Heart left ventricle (tissue), 13 donors: ENCODE data around the gene IRS4.

Source experiments
- CTCF ChIP-seq, 12 donors: fragments of 200-600 bp; sonication (generic) in 4 of 12; IDR thresholded peaks; one replicate each; pipeline versions ENCODE4 v1.5.0 to v1.8.0; 2018 to 2022; ENCODE audit warnings: antibody characterized with exemption in 12 of 12, mild to moderate bottlenecking in 5 of 12
- POLR2A ChIP-seq, 2 donors: fragments of 450-650 bp; IDR thresholded peaks; one replicate each; pipeline ENCODE4 v1.6.1; 2017; ENCODE audit warnings: antibody characterized with exemption in 2 of 2, mild to moderate bottlenecking in 2 of 2, moderate library complexity in 2 of 2
- donor health status: ischemic (EF 13 %, LVEDD 7.1; RV severe dilation, severe dysfunction).
- donor health status: DM: no; HTN: yes; CAD: no.
- donor health status: DM: no; HTN: no; CAD: no.
- donor health status: ischemic (EF 25% LVEDD 6.9; RV normal size, moderate dysfunction).
- donor health status: ischemic (EF 25% LVEDD 5.7; RV mildly dilated, moderate dysfunction).
- donor health status: ischemic (EF 35%, LVEDD 5.7; RV mildly dilated, moderate dysfunction).
- donor health status: nonischemic (EF 11% LVEDD 7.7; RV severe dilation, severe dysfunction).
- donor health status: DM: yes; HTN: yes; CAD: no.
- donor health status: PGD.
- donor health status: ischemic (EF 29% LVEDD 5.4; RV normal size, mild dysfunction).
- donor health status: nonischemic (EF 23%, LVEDD 6.1; RV moderate dilation, normal function).

DNA sequence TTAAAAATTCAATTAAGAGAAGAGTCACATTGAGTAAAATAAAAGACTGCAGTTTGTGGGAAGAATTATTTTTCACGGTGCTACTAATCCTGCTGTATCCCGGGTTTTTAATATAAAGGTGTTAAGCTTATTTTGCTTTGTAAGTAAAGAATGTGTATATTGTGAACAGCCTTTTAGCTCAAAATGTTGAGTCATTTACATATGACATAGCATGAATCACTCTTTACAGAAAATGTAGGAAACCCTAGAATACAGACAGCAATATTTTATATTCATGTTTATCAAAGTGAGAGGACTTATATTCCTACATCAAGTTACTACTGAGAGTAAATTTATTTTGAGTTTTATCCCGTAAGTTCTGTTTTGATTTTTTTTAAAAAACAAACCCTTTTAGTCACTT, 39.7 kb downstream of the IRS4 start:
- no peak for TF ChIP-seq CTCF (IDR thresholded peaks at IDR 0.05)
- TF ChIP-seq POLR2A (IDR thresholded peaks at IDR 0.05), result no peak
